Stimulated activated CD8-positive, alpha-beta memory T cell treated with anti-CD3 and anti-CD28 coated beads, Interleukin-7, amount 100 ng/mL, for 1 hour (primary cell): Measurements from ENCODE around the gene FER.
"Not testable (repeated sequence)": the region's sequence is repeated elsewhere in the genome, so short reads cannot be mapped to it uniquely, and the experiment has no call there.

Source experiments
- DNase-seq, 2 donors: peaks; one replicate each; pipeline ENCODE4 v3.0.0-alpha.2; 2020; ENCODE audit warnings: low read depth in 2 of 2

The FER gene

GRCh38 chr5:108798513-108799265, 51.0 kb downstream of the FER start:
- no peak for DNase-seq

GRCh38 chr5:108801301-108801700, 53.6 kb downstream of the FER start:
- DNase-seq = no peak

GRCh38 chr5:108801776-108802175, 54.1 kb downstream of the FER start:
- DNase-seq = no peak

- DNase-seq = no peak
Observed at GRCh38 chr5:108810717-108811116, 63.0 kb downstream of the FER start.

GRCh38 chr5:108813673-108814072, 66.0 kb downstream of the FER start:
- no peak for DNase-seq

GRCh38 chr5:108814551-108814950, 66.9 kb downstream of the FER start:
- DNase-seq = no peak

- DNase-seq = no peak
Observed at GRCh38 chr5:108818613-108819272, 71.0 kb downstream of the FER start.

GRCh38 chr5:108820983-108821382, 73.3 kb downstream of the FER start:
- no peak for DNase-seq

- DNase-seq = no peak
Observed at GRCh38 chr5:108822211-108822947, 74.7 kb downstream of the FER start.

- no peak for DNase-seq
Observed at GRCh38 chr5:108827131-108827530, 79.4 kb downstream of the FER start.

GRCh38 chr5:108830705-108831276, 83.1 kb downstream of the FER start:
- no peak for DNase-seq

- DNase-seq = no peak
Observed at GRCh38 chr5:108836492-108836891, 88.8 kb downstream of the FER start.

- DNase-seq = not testable (repeated sequence)
Observed at GRCh38 chr5:108842260-108842941, 94.7 kb downstream of the FER start.

GRCh38 chr5:108851129-108851528, 103.4 kb downstream of the FER start:
- not testable (repeated sequence) for DNase-seq

- no peak for DNase-seq
Observed at GRCh38 chr5:108857905-108858304, 110.2 kb downstream of the FER start.

GRCh38 chr5:108858959-108859358, 111.3 kb downstream of the FER start:
- no peak for DNase-seq

GRCh38 chr5:108862211-108862610, 114.5 kb downstream of the FER start:
- no peak for DNase-seq

GRCh38 chr5:108866097-108866496, 118.4 kb downstream of the FER start:
- not testable (repeated sequence) for DNase-seq

- no peak for DNase-seq
Observed at GRCh38 chr5:108867656-108868055, 120.0 kb downstream of the FER start.

- no peak for DNase-seq
Observed at GRCh38 chr5:108869066-108869465, 121.4 kb downstream of the FER start.

- no peak for DNase-seq
Observed at GRCh38 chr5:108876451-108876850, 128.8 kb downstream of the FER start.

GRCh38 chr5:108878756-108879155, 131.1 kb downstream of the FER start:
- DNase-seq = no peak
